NOMO-1 treated with DMSO at 0.1 percent for 48 hours (cell line): ENCODE measurements around the gene SLAMF1.
A peak's percentile ranks its signal among the peaks of the same experiment; 100 is the strongest.
"Not testable (repeated sequence)": the region's sequence is repeated elsewhere in the genome, so short reads cannot be mapped to it uniquely, and the experiment has no call there.

Experiments used
- DNase-seq: peaks from one replicate; lab custom pipeline; 2025; ENCODE audit not compliant: unreplicated experiment; lab: John Stamatoyannopoulos, UW

The SLAMF1 gene

DNA sequence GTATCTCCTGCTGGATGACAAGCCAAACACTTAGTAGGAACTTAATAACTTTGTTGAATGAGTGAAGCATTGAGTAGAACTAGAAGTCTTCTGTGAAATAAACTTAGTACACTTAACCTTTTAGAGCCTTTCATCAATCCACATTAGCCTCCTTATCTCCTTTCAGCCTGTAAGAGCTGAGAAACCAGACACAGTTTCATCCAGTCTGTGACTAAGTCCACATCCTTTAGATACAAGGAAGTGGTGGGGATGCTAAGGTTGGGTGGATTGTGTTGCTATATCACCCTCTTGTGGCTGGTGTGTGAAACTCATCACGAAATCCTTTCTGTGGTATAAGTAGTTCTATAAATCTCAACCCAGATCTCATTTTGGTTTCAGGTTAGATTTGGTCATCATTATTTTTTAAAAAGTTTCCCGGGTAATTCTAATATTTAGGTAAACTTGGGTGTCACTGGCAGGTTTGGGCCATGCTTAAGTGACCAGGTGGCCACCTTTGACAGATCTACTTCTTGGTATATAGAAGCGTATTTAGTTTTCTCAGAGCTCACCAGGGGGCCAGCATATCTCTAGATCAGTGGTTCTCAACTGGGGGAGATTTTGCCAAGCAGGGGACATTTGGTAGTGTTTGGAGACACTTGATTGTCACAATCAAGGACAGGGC, 39.7 kb downstream of the SLAMF1 start:
- DNase-seq: peak; percentile 73

DNA sequence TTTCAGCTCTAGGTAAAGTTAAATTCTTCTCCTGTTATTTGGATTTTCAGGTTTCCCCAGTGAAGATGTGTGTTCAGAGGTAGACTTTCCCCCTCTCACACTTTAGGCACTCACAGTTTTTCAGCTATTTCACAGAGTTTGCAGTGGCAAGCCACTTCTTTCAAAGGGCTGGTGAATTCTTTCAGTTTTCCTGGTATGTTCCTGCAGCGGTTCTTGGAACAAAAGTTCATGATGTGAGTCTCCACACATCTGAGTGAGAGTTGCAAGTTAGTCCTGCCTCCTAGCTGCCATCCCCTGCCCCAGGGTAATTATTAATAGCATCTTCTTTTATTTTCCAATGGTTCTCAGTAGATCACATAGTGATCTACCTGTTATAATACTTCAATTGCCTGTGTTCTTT, 40.2 kb downstream of the SLAMF1 start:
- no peak for DNase-seq

DNA sequence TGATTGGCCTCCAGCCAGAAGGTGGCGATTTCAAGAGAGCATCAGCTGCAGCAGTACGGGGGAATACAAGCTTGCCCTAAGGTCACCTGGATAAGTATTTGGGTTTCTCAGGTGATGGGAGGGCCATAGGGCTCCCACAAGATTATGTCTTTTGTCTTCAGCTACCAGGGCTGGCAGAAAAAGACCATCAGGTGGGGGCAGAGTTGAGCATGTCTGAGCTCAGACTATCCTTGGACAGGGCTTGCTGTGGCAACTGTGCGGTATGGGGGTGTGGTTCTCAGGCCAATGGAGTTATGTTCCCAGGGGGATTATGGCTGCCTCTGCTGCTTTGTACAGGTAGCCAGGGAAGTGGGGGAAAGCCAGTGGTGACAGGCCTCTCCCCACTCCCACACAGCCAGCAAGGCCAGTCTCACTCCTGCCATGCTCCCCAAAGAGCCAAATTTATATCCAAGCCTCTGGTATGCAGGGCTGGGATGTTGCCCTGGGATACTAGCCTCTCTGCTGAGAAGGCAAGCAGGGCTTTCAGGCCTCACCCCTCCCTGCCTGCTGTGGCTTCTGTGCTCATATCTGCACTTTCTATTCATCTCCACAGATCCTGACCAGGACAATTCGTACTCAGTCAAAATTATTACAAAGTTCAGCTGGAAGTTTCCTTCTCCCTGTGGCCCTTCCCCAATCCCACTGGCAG, 40.9 kb downstream of the SLAMF1 start:
- DNase-seq: no peak

DNA sequence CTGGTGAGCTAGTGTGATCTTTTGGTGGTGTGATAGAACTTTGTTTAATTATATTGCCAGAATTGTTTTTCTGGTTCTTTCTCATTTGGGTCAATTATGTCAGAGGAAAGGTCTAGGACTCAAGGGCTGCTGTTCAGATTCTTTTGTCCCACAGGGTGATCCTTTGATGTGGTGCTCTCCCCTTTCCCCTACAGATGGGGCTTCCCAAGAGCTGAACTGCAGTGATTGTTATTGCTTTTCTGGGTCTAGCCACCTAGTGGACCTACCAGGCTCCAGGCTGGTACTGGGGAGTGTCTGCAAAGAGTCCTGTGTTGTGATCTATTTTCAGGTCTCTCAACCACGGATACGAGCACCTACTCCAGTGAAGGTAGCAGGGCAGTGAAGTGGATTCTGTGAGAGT, 41.6 kb downstream of the SLAMF1 start:
- DNase-seq: no peak

- no peak for DNase-seq
Observed at GRCh38 chr1:160597705-160598104, 49.1 kb downstream of the SLAMF1 start.

DNA sequence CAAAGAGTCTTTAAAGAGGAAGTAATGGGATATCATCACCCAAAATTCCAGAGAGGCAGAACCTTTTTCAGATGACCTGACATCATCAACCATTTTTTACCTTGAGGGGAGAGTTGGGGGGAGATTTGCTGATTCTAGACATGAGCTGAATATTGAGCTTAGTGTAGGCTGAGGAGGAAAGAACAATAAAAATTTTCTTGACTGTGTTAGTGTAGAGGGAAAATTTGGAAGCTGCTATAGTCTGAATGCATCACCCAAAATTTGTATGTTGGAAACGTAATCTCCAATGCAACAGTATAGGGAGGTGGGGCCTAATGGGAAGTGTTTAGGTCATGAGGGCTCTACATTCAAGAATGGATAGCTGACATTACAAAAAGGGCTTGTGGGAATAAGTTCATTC, 49.8 kb downstream of the SLAMF1 start:
- no peak for DNase-seq

- peak; percentile 14 for DNase-seq
Observed at GRCh38 chr1:160590488-160590887, 56.4 kb downstream of the SLAMF1 start.

GRCh38 chr1:160588468-160588867, 58.4 kb downstream of the SLAMF1 start:
- no peak for DNase-seq

GRCh38 chr1:160584784-160585183, 62.1 kb downstream of the SLAMF1 start:
- no peak for DNase-seq

DNA sequence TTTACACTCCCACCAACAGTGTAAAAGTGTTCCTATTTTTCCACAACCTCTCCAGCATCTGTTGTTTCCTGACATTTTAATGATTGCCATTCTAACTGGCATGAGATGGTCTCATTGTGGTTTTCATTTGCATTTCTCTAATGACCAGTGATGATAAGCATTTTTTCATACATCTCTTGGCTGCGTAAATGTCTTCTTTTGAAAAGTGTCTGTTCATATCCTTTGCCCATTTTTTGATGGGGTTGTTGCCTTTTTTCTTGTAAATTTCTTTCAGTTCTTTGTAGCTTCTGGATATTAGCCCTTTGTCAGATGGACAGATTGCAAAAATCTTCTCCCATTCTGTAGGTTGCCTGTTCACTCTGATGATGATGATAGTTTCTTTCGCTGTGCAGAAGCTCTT, 63.9 kb downstream of the SLAMF1 start:
- not testable (repeated sequence) for DNase-seq

- no peak for DNase-seq
Observed at GRCh38 chr1:160581961-160582360, 64.9 kb downstream of the SLAMF1 start.

GRCh38 chr1:160580221-160580812, 66.5 kb downstream of the SLAMF1 start:
- DNase-seq: peak; percentile 49

DNA sequence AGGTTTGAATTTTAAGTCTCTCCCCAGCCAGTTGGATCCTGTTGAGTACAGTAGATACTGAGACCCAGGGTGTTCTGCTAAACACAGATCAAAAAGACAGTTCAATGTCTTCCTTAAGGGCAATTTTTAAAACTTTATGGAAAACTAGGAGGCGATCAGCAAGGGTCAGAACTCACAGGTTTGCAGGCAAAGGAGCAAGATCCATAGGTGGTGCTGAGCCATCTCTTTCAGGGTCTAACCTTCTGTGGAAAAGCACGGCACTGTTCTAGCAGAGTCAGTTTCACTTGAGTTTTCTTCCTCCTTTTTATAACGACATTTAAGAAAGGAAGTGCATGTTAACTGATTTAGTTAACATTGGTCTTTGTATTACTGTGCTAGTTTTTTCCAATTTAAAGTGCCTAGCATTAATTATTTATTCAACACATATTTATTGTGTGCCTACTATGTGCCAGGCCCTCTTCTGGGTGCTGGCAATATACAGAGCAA, 67.6 kb downstream of the SLAMF1 start, which contains the start of gene CD84:
Gene CD84 (minus strand): TSS at position 281 of the 486 bp plus-strand sequence. CDS start 59 bp downstream, at position 222.
- peak; percentile 77 for DNase-seq

- no peak for DNase-seq
Observed at GRCh38 chr1:160578525-160579191, 68.2 kb downstream of the SLAMF1 start.

DNA sequence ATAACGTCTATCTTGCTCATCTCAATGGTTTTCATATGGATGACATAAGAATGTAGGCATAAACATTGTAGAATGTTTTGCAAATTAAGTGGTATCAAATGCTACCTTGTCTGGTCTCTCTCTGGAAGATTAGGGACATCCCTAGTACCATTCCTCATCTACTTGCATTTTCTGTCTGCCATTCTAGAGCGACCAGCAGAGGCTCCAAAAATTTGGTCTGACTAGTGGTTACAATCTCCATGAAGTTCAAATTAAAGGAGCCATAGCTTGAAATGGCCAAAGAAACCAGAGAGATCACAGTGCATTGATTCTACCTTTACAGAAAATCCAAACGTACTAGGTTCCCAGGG, 68.7 kb downstream of the SLAMF1 start:
- peak; percentile 53 for DNase-seq

DNA sequence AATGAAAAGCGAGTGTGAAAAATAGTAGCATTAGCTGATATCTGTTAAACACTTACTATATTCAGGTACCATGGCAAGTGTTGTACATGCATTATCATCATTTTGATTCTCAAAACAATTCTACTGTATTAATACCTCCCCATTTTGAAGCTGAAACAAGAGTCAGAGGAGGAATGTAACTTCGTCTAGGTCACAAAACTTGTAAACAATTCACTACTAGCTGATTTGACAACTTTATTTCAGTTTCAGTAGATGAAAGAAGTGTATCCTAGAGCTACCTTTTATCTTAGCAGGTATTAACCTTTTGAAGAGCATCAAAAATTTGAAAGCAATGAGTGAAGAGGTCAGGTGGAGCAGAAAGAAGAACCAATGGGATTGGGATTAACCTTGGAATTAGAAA, 69.2 kb downstream of the SLAMF1 start:
- no peak for DNase-seq

- DNase-seq: no peak
Observed at GRCh38 chr1:160576884-160577283, 70.0 kb downstream of the SLAMF1 start.

DNA sequence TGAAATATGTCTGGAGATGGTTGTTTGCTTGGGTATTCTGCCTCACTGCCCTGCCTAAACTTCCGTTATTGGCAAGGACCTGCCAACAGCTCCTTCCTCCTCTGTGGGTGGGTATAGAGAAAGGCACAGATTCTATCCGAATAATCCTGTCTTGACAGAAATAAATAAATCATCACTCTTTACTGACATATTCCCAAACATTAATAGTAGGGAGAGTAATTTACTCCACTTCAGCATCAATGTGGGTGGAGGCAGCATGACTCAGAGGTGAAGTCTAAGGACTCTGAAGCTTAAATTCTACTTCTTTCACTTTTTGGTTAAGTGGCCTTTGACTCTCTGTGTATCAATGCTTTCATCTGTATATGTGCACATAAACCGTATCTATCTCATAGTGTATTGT, 70.5 kb downstream of the SLAMF1 start:
- DNase-seq: no peak

DNA sequence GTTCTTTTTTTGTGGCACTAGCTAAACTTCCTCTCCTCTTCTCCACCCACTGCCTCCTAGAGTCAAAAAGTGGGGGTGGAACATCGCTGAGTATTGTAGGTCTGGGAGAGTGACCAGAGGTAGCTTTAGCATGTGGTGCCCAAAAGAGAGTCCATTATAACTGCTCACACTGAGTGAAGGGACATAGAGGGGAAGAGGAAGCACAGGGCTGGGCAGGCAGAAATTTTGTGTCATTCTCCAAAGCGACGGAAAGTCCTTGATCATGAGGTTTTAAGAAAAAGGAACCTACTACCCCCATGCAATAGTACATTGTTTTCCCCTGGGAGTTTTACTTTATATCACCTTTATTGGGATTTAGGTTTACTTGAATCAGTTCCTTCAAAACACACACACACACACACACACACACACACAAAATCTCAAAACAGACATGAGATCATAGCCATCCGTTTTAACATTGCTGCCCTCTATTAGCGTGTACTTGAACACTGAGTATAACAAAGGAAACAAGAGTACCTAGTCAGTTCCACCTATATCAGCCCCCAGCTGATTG, 71.7 kb downstream of the SLAMF1 start:
- DNase-seq: peak; percentile 83

- DNase-seq: no peak
Observed at GRCh38 chr1:160570840-160571239, 76.0 kb downstream of the SLAMF1 start.

- no peak for DNase-seq
Observed at GRCh38 chr1:160569806-160570205, 77.0 kb downstream of the SLAMF1 start.
